Activated CD8-positive, alpha-beta T cell treated with anti-CD3 and anti-CD28 coated beads for 36 hours (primary cell): ENCODE measurements around the gene ETS1. TPM values are rescaled to one million over a fixed set of nuclear protein-coding genes. Genes with fewer than 3 reads are reported as not detected.

Experiments used
- ATAC-seq: fragments of 200-7000 bp; cut with Tn5 transposase; one replicate; pipeline ENCODE4 v1.10.0; 2021; ENCODE audit warnings: mild to moderate bottlenecking, moderate library complexity
- CTCF ChIA-PET: fragments of 350-600 bp; sonication (Branson Sonifier 250); formaldehyde crosslinking; loops from one replicate; lab custom pipeline; 2021; ENCODE audit warnings: antibody characterized with exemption; lab: Charles Lee
- POLR2A ChIA-PET: fragments of 350-600 bp; sonication (Branson Sonifier 250); formaldehyde crosslinking; loops from one replicate; lab custom pipeline; 2021; ENCODE audit warnings: antibody characterized with exemption; lab: Charles Lee
- DNase-seq: peaks from one replicate; pipeline ENCODE4 v3.0.0-alpha.2; 2020
- H3K27ac Mint-ChIP-seq: one replicate; pipeline ENCODE4 v1.8.0; 2021; ENCODE audit warnings: mild to moderate bottlenecking, mixed read lengths
- H3K27me3 Mint-ChIP-seq: one replicate; pipeline ENCODE4 v1.8.0; 2021; ENCODE audit warnings: mixed read lengths
- H3K36me3 Mint-ChIP-seq: one replicate; pipeline ENCODE4 v1.8.0; 2021; ENCODE audit warnings: low read depth, mixed read lengths
- H3K4me1 Mint-ChIP-seq: one replicate; pipeline ENCODE4 v1.8.0; 2021; ENCODE audit warnings: low read depth, mixed read lengths
- H3K4me3 Mint-ChIP-seq: one replicate; pipeline ENCODE4 v1.8.0; 2021; ENCODE audit warnings: mild to moderate bottlenecking, moderate library complexity, mixed read lengths
- H3K9me3 Mint-ChIP-seq: one replicate; pipeline ENCODE4 v1.8.0; 2021; ENCODE audit warnings: mixed read lengths
- CTCF ChIP-seq: fragments of 200-600 bp; IDR thresholded peaks from one replicate; pipeline ENCODE4 v1.8.0; 2022; ENCODE audit warnings: antibody characterized with exemption, mild to moderate bottlenecking
- intact Hi-C: fragments of 100-400 bp; cut with micrococcal nuclease; formaldehyde crosslinking; loops from one replicate; pipeline ENCODE4 v1.10.0; 2022
- total RNA-seq, 2 experiments: library from RNA; stranded (reverse); gene quantifications; one replicate each; pipeline ENCODE4 v1.2.3, GENCODE V29; 2021

The ETS1 gene
- total RNA-seq, 2 experiments from 2014 or later = 527 to 532 TPM

- Mint-ChIP-seq H3K9me3 (no peaks in the 10 kb centered on the region), H3K27ac (peak overlapping the region; percentile 94), H3K4me3 (peak overlapping the region; percentile 66), H3K4me1 (peaks cover 94% of the 10 kb centered on the region), H3K36me3 (peaks cover 96% of the 10 kb centered on the region), H3K27me3 (no peaks in the 10 kb centered on the region)
- ATAC-seq (no peak), DNase-seq (no peak)
- intact Hi-C loops = no loop called here
- CTCF ChIA-PET = interaction anchor here (0.8 to 4.2 kb wide), 11 partner anchors 9 to 325 kb away, joined by 3 to 20 read pairs (median 4); no protein-coding TSS in a partner anchor
- no peak for TF ChIP-seq CTCF
- POLR2A ChIA-PET = interaction anchor here (0.8 to 37.3 kb wide), 8 partner anchors 3 to 192 kb away, joined by 3 to 1082 read pairs (median 6); no protein-coding TSS in a partner anchor
Observed at GRCh38 chr11:128482092-128482491, 105.3 kb downstream of the ETS1 start.

GRCh38 chr11:128481135-128481534 lies 106.2 kb downstream of the ETS1 start:
- H3K27ac Mint-ChIP-seq = peak overlapping the region; percentile 94
- intact Hi-C loops = no loop called here
- ChIA-PET POLR2A (interaction anchor here (1.4 to 37.3 kb wide), 6 partner anchors 2 to 63 kb away, joined by 3 to 1082 read pairs (median 26); no protein-coding TSS in a partner anchor), CTCF (interaction anchor here (1.0 to 1.4 kb wide), 4 partner anchors 9 to 287 kb away, joined by 3 to 7 read pairs (median 4); no protein-coding TSS in a partner anchor)
- H3K4me3 Mint-ChIP-seq = peak overlapping the region; percentile 66
- H3K9me3 Mint-ChIP-seq = no peaks in the 10 kb centered on the region
- no peak for DNase-seq
- peaks cover 94% of the 10 kb centered on the region for H3K4me1 Mint-ChIP-seq
- TF ChIP-seq CTCF = no peak
- peaks cover 97% of the 10 kb centered on the region for H3K36me3 Mint-ChIP-seq
- no peaks in the 10 kb centered on the region for H3K27me3 Mint-ChIP-seq
- no peak for ATAC-seq

DNA sequence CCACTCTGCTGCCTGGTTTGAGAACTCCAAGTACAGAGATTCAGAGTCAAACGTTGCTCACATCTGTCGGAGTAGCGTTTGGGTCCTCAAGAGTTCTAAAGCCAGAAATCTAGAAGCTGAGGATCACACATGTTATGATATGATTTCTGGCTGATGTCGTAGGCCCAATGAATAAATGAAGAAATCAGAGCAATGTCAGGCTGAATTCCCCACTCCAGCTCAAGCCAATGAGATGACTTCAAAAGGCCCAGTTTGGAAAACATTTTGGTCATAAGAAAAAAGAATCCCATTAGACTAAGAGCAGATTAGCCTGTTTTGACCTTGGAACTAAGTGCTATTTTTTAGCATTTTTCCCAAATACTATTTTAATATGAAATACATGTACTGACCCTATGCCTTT lies 106.7 kb downstream of the ETS1 start:
- Mint-ChIP-seq H3K36me3 (peaks cover 97% of the 10 kb centered on the region), H3K27me3 (no peaks in the 10 kb centered on the region), H3K27ac (peak overlapping the region; percentile 94), H3K9me3 (no peaks in the 10 kb centered on the region), H3K4me3 (peak overlapping the region; percentile 66), H3K4me1 (peaks cover 94% of the 10 kb centered on the region)
- no peak for TF ChIP-seq CTCF
- CTCF ChIA-PET = interaction anchor here (1.0 to 1.4 kb wide), 5 partner anchors 9 to 286 kb away, joined by 3 to 7 read pairs (median 3); no protein-coding TSS in a partner anchor
- ATAC-seq (no peak), DNase-seq (no peak)
- intact Hi-C loops = no loop called here
- POLR2A ChIA-PET = interaction anchor here (1.1 to 37.3 kb wide), 6 partner anchors 2 to 155 kb away, joined by 3 to 1082 read pairs (median 10); no protein-coding TSS in a partner anchor

GRCh38 chr11:128480066-128480465 lies 107.3 kb downstream of the ETS1 start:
- POLR2A ChIA-PET = interaction anchor here (0.6 to 37.3 kb wide), 6 partner anchors 1 to 181 kb away, joined by 3 to 1082 read pairs (median 10); no protein-coding TSS in a partner anchor
- Mint-ChIP-seq H3K4me3 (peak overlapping the region; percentile 66), H3K4me1 (peaks cover 92% of the 10 kb centered on the region), H3K9me3 (no peaks in the 10 kb centered on the region), H3K27ac (peak overlapping the region; percentile 94), H3K36me3 (peaks cover 96% of the 10 kb centered on the region), H3K27me3 (no peaks in the 10 kb centered on the region)
- intact Hi-C loops = no loop called here
- DNase-seq (peak; percentile 43), ATAC-seq (no peak)
- TF ChIP-seq CTCF = no peak
- CTCF ChIA-PET = interaction anchor here (0.9 to 1.4 kb wide), 6 partner anchors 8 to 286 kb away, joined by 3 to 7 read pairs (median 3); no protein-coding TSS in a partner anchor

DNA sequence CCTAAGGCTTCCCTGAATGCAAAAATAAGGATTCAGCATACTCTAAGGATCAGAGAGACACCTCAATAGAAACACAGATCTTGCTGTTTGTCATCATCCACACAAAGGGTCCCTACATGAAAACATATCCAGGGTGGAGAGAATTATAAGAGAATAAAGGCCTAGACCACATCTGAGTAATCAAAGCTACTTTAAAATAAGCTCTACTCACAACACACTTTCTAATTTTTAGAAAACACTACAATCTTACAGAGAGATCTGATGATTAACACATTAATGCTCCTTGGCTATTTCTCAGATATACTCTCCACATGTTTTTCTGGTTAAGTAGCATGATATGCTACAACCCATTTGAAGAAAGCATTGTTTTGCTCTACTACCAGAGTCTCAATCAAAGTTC lies 108.2 kb downstream of the ETS1 start:
- H3K4me1 Mint-ChIP-seq = peaks cover 92% of the 10 kb centered on the region
- POLR2A ChIA-PET = interaction anchor here (0.7 to 37.3 kb wide), 5 partner anchors 0 to 156 kb away, joined by 3 to 1082 read pairs (median 16); no protein-coding TSS in a partner anchor
- no peak for ATAC-seq
- no peaks in the 10 kb centered on the region for H3K9me3 Mint-ChIP-seq
- no peak for DNase-seq
- H3K27ac Mint-ChIP-seq = peak overlapping the region; percentile 94
- peak overlapping the region; percentile 66 for H3K4me3 Mint-ChIP-seq
- intact Hi-C loops = no loop called here
- CTCF ChIA-PET = interaction anchor here (0.9 to 1.3 kb wide), 5 partner anchors 8 to 189 kb away, joined by 3 read pairs; no protein-coding TSS in a partner anchor
- no peaks in the 10 kb centered on the region for H3K27me3 Mint-ChIP-seq
- TF ChIP-seq CTCF = no peak
- peaks cover 96% of the 10 kb centered on the region for H3K36me3 Mint-ChIP-seq
